ENCODE results near the gene TAPT1. TPM values are rescaled to one million over a fixed set of nuclear protein-coding genes. Genes with fewer than 3 reads are reported as not detected.

TAPT1 gene
- total RNA-seq, 1 experiment from 2014 or later = 22.0 TPM

GRCh38 chr4:16203083-16203482 lies 23.2 kb downstream of the TAPT1 start:
- Mint-ChIP-seq H3K4me3 (ENCODE audit: unreplicated experiment) (no peak overlapping the region), H3K27me3 (ENCODE audit: insufficient read depth, unreplicated experiment) (no peaks in the 10 kb centered on the region), H3K27ac (ENCODE audit: low read depth, unreplicated experiment) (no peak overlapping the region), H3K4me1 (ENCODE audit: insufficient read depth, unreplicated experiment) (peaks cover 6% of the 10 kb centered on the region), H3K36me3 (ENCODE audit: insufficient read depth, unreplicated experiment) (peaks cover 10% of the 10 kb centered on the region), H3K9me3 (ENCODE audit: unreplicated experiment) (no peaks in the 10 kb centered on the region)
- ChIA-PET CTCF (interaction anchor here (0.7 to 1.9 kb wide), 3 partner anchors 9 to 47 kb away, joined by 3 to 5 read pairs (median 3); no protein-coding TSS in a partner anchor), POLR2A (interaction anchor here (0.6 kb wide), 1 partner anchor 51 kb away, joined by 3 read pairs; no protein-coding TSS in a partner anchor)
- DNase-seq (ENCODE audit: unreplicated experiment) = no peak
- intact Hi-C loops (cut with micrococcal nuclease) = no loop called here
- BruUV-seq (replicated peaks) = no TSS peak
- no peak for TF ChIP-seq CTCF (IDR thresholded peaks at IDR 0.05; ENCODE audit: unreplicated experiment)

- Mint-ChIP-seq H3K36me3 (ENCODE audit: insufficient read depth, unreplicated experiment) (peaks cover 10% of the 10 kb centered on the region), H3K27ac (ENCODE audit: low read depth, unreplicated experiment) (no peak overlapping the region), H3K4me3 (ENCODE audit: unreplicated experiment) (no peak overlapping the region), H3K9me3 (ENCODE audit: unreplicated experiment) (no peaks in the 10 kb centered on the region), H3K4me1 (ENCODE audit: insufficient read depth, unreplicated experiment) (peaks cover 6% of the 10 kb centered on the region), H3K27me3 (ENCODE audit: insufficient read depth, unreplicated experiment) (no peaks in the 10 kb centered on the region)
- no peak for TF ChIP-seq CTCF (IDR thresholded peaks at IDR 0.05; ENCODE audit: unreplicated experiment)
- BruUV-seq (replicated peaks) = no TSS peak
- DNase-seq (ENCODE audit: unreplicated experiment) = no peak
- ChIA-PET CTCF (interaction anchor here (0.6 to 5.3 kb wide), 9 partner anchors 8 to 723 kb away, joined by 3 to 29 read pairs (median 5); no protein-coding TSS in a partner anchor), POLR2A (interaction anchor here (0.6 to 1.2 kb wide), 2 partner anchors 25 to 51 kb away, joined by 3 to 4 read pairs; no protein-coding TSS in a partner anchor)
- intact Hi-C loops (cut with micrococcal nuclease) = no loop called here
These were observed 23.7 kb downstream of the TAPT1 start for GRCh38 chr4:16202598-16202997.

GRCh38 chr4:16199093-16199492 lies 27.2 kb downstream of the TAPT1 start:
- H3K36me3 Mint-ChIP-seq (ENCODE audit: insufficient read depth, unreplicated experiment) = peaks cover 10% of the 10 kb centered on the region
- BruUV-seq (replicated peaks) = no TSS peak
- H3K27me3 Mint-ChIP-seq (ENCODE audit: insufficient read depth, unreplicated experiment) = no peaks in the 10 kb centered on the region
- ChIA-PET POLR2A (interaction anchor here (0.9 to 3.0 kb wide), 4 partner anchors 22 to 517 kb away, joined by 3 to 9 read pairs (median 3); no protein-coding TSS in a partner anchor), CTCF (interaction anchor here (0.6 to 5.3 kb wide), 16 partner anchors 9 to 394 kb away, joined by 3 to 29 read pairs (median 4); no protein-coding TSS in a partner anchor)
- no peak overlapping the region for H3K27ac Mint-ChIP-seq (ENCODE audit: low read depth, unreplicated experiment)
- TF ChIP-seq CTCF (IDR thresholded peaks at IDR 0.05; ENCODE audit: unreplicated experiment) = peak; percentile 26
- intact Hi-C loops (cut with micrococcal nuclease) = loop anchor here (1.0 to 5.0 kb wide), 2 partner anchors 173 to 392 kb away; no protein-coding TSS in a partner anchor
- H3K9me3 Mint-ChIP-seq (ENCODE audit: unreplicated experiment) = no peaks in the 10 kb centered on the region
- no peaks in the 10 kb centered on the region for H3K4me1 Mint-ChIP-seq (ENCODE audit: insufficient read depth, unreplicated experiment)
- peak; percentile 22 for DNase-seq (ENCODE audit: unreplicated experiment)
- no peak overlapping the region for H3K4me3 Mint-ChIP-seq (ENCODE audit: unreplicated experiment)

GRCh38 chr4:16197876-16198665 lies 28.2 kb downstream of the TAPT1 start:
- POLR2A ChIA-PET = interaction anchor here (1.1 to 3.0 kb wide), 4 partner anchors 8 to 516 kb away, joined by 3 to 9 read pairs (median 3); no protein-coding TSS in a partner anchor
- no peaks in the 10 kb centered on the region for H3K4me1 Mint-ChIP-seq (ENCODE audit: insufficient read depth, unreplicated experiment)

More at GRCh38 chr4:16197876-16198665, 28.2 kb downstream of the TAPT1 start:
- no peaks in the 10 kb centered on the region for H3K27me3 Mint-ChIP-seq (ENCODE audit: insufficient read depth, unreplicated experiment)
- H3K9me3 Mint-ChIP-seq (ENCODE audit: unreplicated experiment) = no peaks in the 10 kb centered on the region
- intact Hi-C loops (cut with micrococcal nuclease) = loop anchor here (5.0 kb wide), 1 partner anchor 391 kb away; no protein-coding TSS in a partner anchor
- TF ChIP-seq CTCF (IDR thresholded peaks at IDR 0.05; ENCODE audit: unreplicated experiment) = no peak
- CTCF ChIA-PET = interaction anchor here (0.6 to 5.3 kb wide), 14 partner anchors 9 to 1140 kb away, joined by 3 to 33 read pairs (median 6); no protein-coding TSS in a partner anchor
- H3K4me3 Mint-ChIP-seq (ENCODE audit: unreplicated experiment) = no peak overlapping the region
- H3K27ac Mint-ChIP-seq (ENCODE audit: low read depth, unreplicated experiment) = no peak overlapping the region
- H3K36me3 Mint-ChIP-seq (ENCODE audit: insufficient read depth, unreplicated experiment) = peaks cover 4% of the 10 kb centered on the region
- no TSS peak for BruUV-seq (replicated peaks)
- no peak for DNase-seq (ENCODE audit: unreplicated experiment)
